ENCODE measurements around the gene NRG3.
A peak's percentile ranks its signal among the peaks of the same experiment; 100 is the strongest.
"Not testable (repeated sequence)": the region's sequence is repeated elsewhere in the genome, so short reads cannot be mapped to it uniquely, and the experiment has no call there.

The NRG3 gene

DNA sequence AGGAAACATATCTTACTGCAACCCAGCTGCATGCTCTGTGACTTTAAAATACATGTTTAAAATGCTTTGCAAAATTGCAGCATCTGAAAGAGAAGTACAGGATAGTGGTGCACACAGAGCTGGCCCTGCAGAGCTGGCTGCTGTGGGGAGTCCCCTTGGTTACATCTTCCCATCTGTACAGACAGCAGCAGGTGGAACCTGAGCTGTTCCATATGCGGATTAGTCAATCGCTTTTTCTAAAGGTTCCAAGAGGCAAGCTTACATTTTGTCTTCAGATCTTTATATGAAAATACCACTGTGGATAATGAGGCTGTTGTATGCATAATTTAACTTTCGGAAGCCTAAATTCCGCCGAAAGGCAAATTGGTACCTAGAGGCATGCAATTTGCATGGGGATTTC lies 444.1 kb downstream of the NRG3 start:
- H3K27ac ChIP-seq: no peak overlapping the region
- DNase-seq (ENCODE audit: low read depth, low spot score): no peak
- TF ChIP-seq POLR2AphosphoS5 (IDR thresholded peaks at IDR 0.05; ENCODE audit: borderline replicate concordance, low read depth, low read length): no peak
- no peak for TF ChIP-seq FOXP2 (optimal IDR thresholded peaks at IDR 0.05; ENCODE audit: control extremely low read depth, extremely low read length, insufficient read depth)
- TF ChIP-seq EZH2 (IDR thresholded peaks at IDR 0.05): no peak
- H3K9ac ChIP-seq (ENCODE audit: insufficient read length): no peak overlapping the region
- H3K9me3 ChIP-seq (ENCODE audit: low read depth, low read length): no peaks in the 10 kb centered on the region
- no peak overlapping the region for H3K4me3 ChIP-seq
- no peaks in the 10 kb centered on the region for H3K36me3 ChIP-seq (ENCODE audit: insufficient read depth, low read length)

- Histone ChIP-seq H3K4me3 (no peak overlapping the region), H3K27ac (no peak overlapping the region), H3K36me3 (ENCODE audit: insufficient read depth, low read length) (no peaks in the 10 kb centered on the region), H3K9me3 (ENCODE audit: low read depth, low read length) (no peaks in the 10 kb centered on the region), H3K9ac (ENCODE audit: insufficient read length) (no peak overlapping the region)
- no peak for DNase-seq (ENCODE audit: low read depth, low spot score)
- no peak for TF ChIP-seq EZH2 (IDR thresholded peaks at IDR 0.05)
- no peak for TF ChIP-seq POLR2AphosphoS5 (IDR thresholded peaks at IDR 0.05; ENCODE audit: borderline replicate concordance, low read depth, low read length)
- no peak for TF ChIP-seq FOXP2 (optimal IDR thresholded peaks at IDR 0.05; ENCODE audit: control extremely low read depth, extremely low read length, insufficient read depth)
Measured at GRCh38 chr10:82319562-82319961, 444.6 kb downstream of the NRG3 start.

DNA sequence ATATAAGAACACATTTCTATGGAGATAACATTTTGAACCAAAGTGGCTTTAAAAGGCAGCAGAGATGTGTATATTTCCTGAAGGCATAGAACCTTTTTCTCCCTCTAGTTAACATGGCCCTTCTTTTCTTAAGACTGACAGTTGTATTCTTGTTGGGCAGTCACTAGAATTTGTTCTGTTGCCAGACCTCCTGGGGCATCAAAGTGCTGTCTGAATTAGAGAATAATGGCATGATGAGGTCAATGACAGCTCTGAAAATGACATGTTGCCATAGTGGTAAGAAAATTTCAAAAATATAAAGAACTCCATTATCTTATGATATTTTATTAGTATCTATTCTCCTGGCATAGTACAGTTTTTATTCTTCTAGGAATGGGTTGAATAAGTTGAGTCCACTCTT lies 446.7 kb downstream of the NRG3 start:
- no peak for TF ChIP-seq EZH2 (IDR thresholded peaks at IDR 0.05)
- no peak for TF ChIP-seq FOXP2 (optimal IDR thresholded peaks at IDR 0.05; ENCODE audit: control extremely low read depth, extremely low read length, insufficient read depth)
- no peak for TF ChIP-seq POLR2AphosphoS5 (IDR thresholded peaks at IDR 0.05; ENCODE audit: borderline replicate concordance, low read depth, low read length)
- H3K4me3 ChIP-seq: no peak overlapping the region
- H3K9me3 ChIP-seq (ENCODE audit: low read depth, low read length): no peaks in the 10 kb centered on the region
- no peaks in the 10 kb centered on the region for H3K36me3 ChIP-seq (ENCODE audit: insufficient read depth, low read length)
- DNase-seq (ENCODE audit: low read depth, low spot score): no peak
- no peak overlapping the region for H3K27ac ChIP-seq
- H3K9ac ChIP-seq (ENCODE audit: insufficient read length): no peak overlapping the region

DNA sequence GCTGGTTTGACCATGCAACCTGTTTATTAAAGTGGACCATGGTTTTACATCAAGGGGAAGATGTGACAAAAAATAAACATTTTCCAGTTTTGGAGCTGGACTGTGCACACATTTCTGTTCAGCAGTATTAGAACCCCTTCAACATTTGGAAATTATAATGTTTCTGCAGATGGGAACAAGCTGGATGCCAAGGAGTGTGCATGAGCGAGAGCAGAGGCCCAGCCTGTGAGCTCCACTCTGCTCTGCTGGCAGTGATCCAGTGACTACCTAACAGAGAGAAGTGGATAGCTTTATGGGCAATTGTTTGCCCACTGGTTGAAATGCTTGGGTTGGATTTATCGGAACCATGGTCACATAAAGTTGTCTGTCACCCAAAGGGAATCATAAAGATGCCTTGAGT lies 456.7 kb downstream of the NRG3 start:
- DNase-seq (ENCODE audit: low read depth, low spot score): no peak
- Histone ChIP-seq H3K9me3 (ENCODE audit: low read depth, low read length) (no peaks in the 10 kb centered on the region), H3K4me3 (no peak overlapping the region), H3K27ac (no peak overlapping the region), H3K36me3 (ENCODE audit: insufficient read depth, low read length) (no peaks in the 10 kb centered on the region), H3K9ac (ENCODE audit: insufficient read length) (no peak overlapping the region)
- TF ChIP-seq FOXP2 (optimal IDR thresholded peaks at IDR 0.05; ENCODE audit: control extremely low read depth, extremely low read length, insufficient read depth) (no peak), POLR2AphosphoS5 (IDR thresholded peaks at IDR 0.05; ENCODE audit: borderline replicate concordance, low read depth, low read length) (no peak), EZH2 (IDR thresholded peaks at IDR 0.05) (no peak)

- Histone ChIP-seq H3K9ac (ENCODE audit: insufficient read length) (no peak overlapping the region), H3K27ac (peak overlapping the region; percentile 71), H3K4me3 (no peak overlapping the region), H3K36me3 (ENCODE audit: insufficient read depth, low read length) (no peaks in the 10 kb centered on the region), H3K9me3 (ENCODE audit: low read depth, low read length) (no peaks in the 10 kb centered on the region)
- no peak for DNase-seq (ENCODE audit: low read depth, low spot score)
- TF ChIP-seq POLR2AphosphoS5 (IDR thresholded peaks at IDR 0.05; ENCODE audit: borderline replicate concordance, low read depth, low read length) (no peak), EZH2 (IDR thresholded peaks at IDR 0.05) (no peak), FOXP2 (optimal IDR thresholded peaks at IDR 0.05; ENCODE audit: control extremely low read depth, extremely low read length, insufficient read depth) (no peak)
Measured at GRCh38 chr10:82335831-82336230, 460.8 kb downstream of the NRG3 start.

DNA sequence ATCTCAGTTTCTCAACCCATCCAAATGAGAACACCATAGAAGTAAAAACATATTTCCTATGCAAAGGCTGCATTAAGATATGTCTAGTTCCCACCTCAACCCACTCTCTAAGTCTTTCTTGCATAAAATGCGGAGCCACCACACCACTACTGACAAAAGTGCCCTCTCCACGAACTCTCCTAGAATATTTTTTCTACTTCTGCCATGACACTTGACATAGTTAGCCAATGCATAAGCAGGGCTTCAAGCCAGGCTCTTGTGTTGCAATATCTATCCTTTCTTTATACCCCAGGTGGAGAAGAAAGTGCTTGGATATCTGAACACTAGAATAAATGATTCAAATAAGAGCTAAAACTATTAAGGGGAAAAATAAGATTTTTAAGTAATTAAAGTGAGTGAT lies 465.2 kb downstream of the NRG3 start:
- Histone ChIP-seq H3K9me3 (ENCODE audit: low read depth, low read length) (no peaks in the 10 kb centered on the region), H3K27ac (no peak overlapping the region), H3K36me3 (ENCODE audit: insufficient read depth, low read length) (no peaks in the 10 kb centered on the region), H3K4me3 (no peak overlapping the region), H3K9ac (ENCODE audit: insufficient read length) (no peak overlapping the region)
- TF ChIP-seq POLR2AphosphoS5 (IDR thresholded peaks at IDR 0.05; ENCODE audit: borderline replicate concordance, low read depth, low read length): no peak
- TF ChIP-seq EZH2 (IDR thresholded peaks at IDR 0.05): no peak
- TF ChIP-seq FOXP2 (optimal IDR thresholded peaks at IDR 0.05; ENCODE audit: control extremely low read depth, extremely low read length, insufficient read depth): no peak
- DNase-seq (ENCODE audit: low read depth, low spot score): no peak

GRCh38 chr10:82349590-82349989 lies 474.6 kb downstream of the NRG3 start:
- not testable (repeated sequence) for DNase-seq (ENCODE audit: low read depth, low spot score); H3K4me3 ChIP-seq; H3K27ac ChIP-seq; H3K9me3 ChIP-seq (ENCODE audit: low read depth, low read length); H3K9ac ChIP-seq (ENCODE audit: insufficient read length); H3K36me3 ChIP-seq (ENCODE audit: insufficient read depth, low read length)

GRCh38 chr10:82353381-82353780 lies 478.4 kb downstream of the NRG3 start:
- TF ChIP-seq FOXP2 (optimal IDR thresholded peaks at IDR 0.05; ENCODE audit: control extremely low read depth, extremely low read length, insufficient read depth) (no peak), EZH2 (IDR thresholded peaks at IDR 0.05) (no peak), POLR2AphosphoS5 (IDR thresholded peaks at IDR 0.05; ENCODE audit: borderline replicate concordance, low read depth, low read length) (no peak)

GRCh38 chr10:82358486-82359099 lies 483.6 kb downstream of the NRG3 start:
- no peak for DNase-seq (ENCODE audit: low read depth, low spot score)
- Histone ChIP-seq H3K27ac (no peak overlapping the region), H3K9me3 (ENCODE audit: low read depth, low read length) (no peaks in the 10 kb centered on the region), H3K4me3 (no peak overlapping the region), H3K36me3 (ENCODE audit: insufficient read depth, low read length) (no peaks in the 10 kb centered on the region), H3K9ac (ENCODE audit: insufficient read length) (no peak overlapping the region)
- TF ChIP-seq FOXP2 (optimal IDR thresholded peaks at IDR 0.05; ENCODE audit: control extremely low read depth, extremely low read length, insufficient read depth): no peak
- TF ChIP-seq POLR2AphosphoS5 (IDR thresholded peaks at IDR 0.05; ENCODE audit: borderline replicate concordance, low read depth, low read length): no peak
- no peak for TF ChIP-seq EZH2 (IDR thresholded peaks at IDR 0.05)

More at GRCh38 chr10:82353381-82353780, 478.4 kb downstream of the NRG3 start:
- Histone ChIP-seq H3K36me3 (ENCODE audit: insufficient read depth, low read length) (no peaks in the 10 kb centered on the region), H3K9ac (ENCODE audit: insufficient read length) (no peak overlapping the region), H3K27ac (no peak overlapping the region), H3K4me3 (no peak overlapping the region), H3K9me3 (ENCODE audit: low read depth, low read length) (no peaks in the 10 kb centered on the region)
- no peak for DNase-seq (ENCODE audit: low read depth, low spot score)

Data from SK-N-MC (cell line).